Endothelial cell of umbilical vein (primary cell): Measurements from ENCODE around the gene IL31RA.

ENCODE experiments used
- CTCF ChIP-seq, 2 donors: IDR thresholded peaks; 1 replicate in 1 of 2; 2 replicates in 1 of 2; pipeline ENCODE4 v1.5.1; 2011; ENCODE audit warnings: low read length in 2 of 2, mild to moderate bottlenecking in 2 of 2, moderate library complexity in 2 of 2, control low read depth in 1 of 2, inconsistent platforms in 1 of 2, low read depth in 1 of 2; ENCODE audit not compliant: insufficient read depth in 1 of 2; ENCODE audit errors: extremely low read depth in 1 of 2
- EZH2 ChIP-seq: IDR thresholded peaks from 2 replicates; pipeline ENCODE4 v1.6.1; 2012; ENCODE audit warnings: borderline replicate concordance, low read depth, mild to moderate bottlenecking, moderate library complexity, low read length, inconsistent platforms; ENCODE audit not compliant: severe bottlenecking
- POLR2A ChIP-seq: IDR thresholded peaks from 2 replicates; pipeline ENCODE4 v1.6.1; 2012; ENCODE audit warnings: low read depth, mild to moderate bottlenecking, control low read depth, low read length
- POLR2AphosphoS5 ChIP-seq: IDR thresholded peaks from 2 replicates; pipeline ENCODE4 v1.6.1; 2012; ENCODE audit warnings: low read depth, mild to moderate bottlenecking, control low read depth, low read length, moderate library complexity; ENCODE audit not compliant: insufficient read depth

- TF ChIP-seq EZH2 (no peak), CTCF (IDR thresholded peaks at IDR 0.05; ENCODE audit: extremely low read depth in 1 of 2, insufficient read depth in 1 of 2, low read depth in 1 of 2, low read length in 2 of 2) (no peak), POLR2A (no peak), POLR2AphosphoS5 (no peak)
These were observed 34.2 kb downstream of the IL31RA start for GRCh38 chr5:55885359-55885758.
